B cell (primary cell): ENCODE results near the gene CNMD.
"Not testable (repeated sequence)": the region's sequence is repeated elsewhere in the genome, so short reads cannot be mapped to it uniquely, and the experiment has no call there.

Experiments
- CTCF ChIP-seq: fragments of 200-600 bp; IDR thresholded peaks from one replicate; pipeline ENCODE4 v1.8.0; 2022; ENCODE audit warnings: antibody characterized with exemption, mild to moderate bottlenecking
- EZH2 ChIP-seq: IDR thresholded peaks from 2 replicates; pipeline ENCODE4 v1.6.1; 2012; ENCODE audit warnings: borderline replicate concordance, low read depth, mild to moderate bottlenecking, moderate library complexity, low read length; ENCODE audit not compliant: insufficient read depth, poor library complexity, severe bottlenecking

DNA sequence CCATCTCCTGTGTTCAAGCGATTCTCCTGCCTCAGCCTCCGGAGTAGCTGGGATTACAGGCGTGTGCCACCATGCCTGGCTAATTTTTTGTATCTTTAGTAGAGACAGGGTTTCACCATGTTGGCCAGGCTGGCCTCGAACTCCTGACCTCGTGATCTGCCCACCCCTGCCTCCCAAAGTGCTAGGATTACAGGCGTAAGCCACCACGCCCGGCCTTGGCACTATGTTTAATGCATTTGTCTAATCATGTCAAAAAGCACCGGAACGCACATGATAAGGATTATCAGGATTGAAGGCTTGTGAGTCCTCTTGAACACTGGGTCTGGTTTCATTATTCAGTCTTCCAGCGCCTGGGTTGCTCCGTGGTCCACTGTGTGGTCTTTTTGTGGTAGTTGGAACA lies 31.4 kb downstream of the CNMD start:
- not testable (repeated sequence) for TF ChIP-seq CTCF, EZH2
